ELF-1 (cell line): ENCODE measurements around the gene TRIM75.
"Not testable (repeated sequence)": the region's sequence is repeated elsewhere in the genome, so short reads cannot be mapped to it uniquely, and the experiment has no call there.

ENCODE experiments used
- DNase-seq: peaks from one replicate; pipeline ENCODE4 v3.0.0-alpha.2; 2016; ENCODE audit warnings: low read depth, low spot score

Gene TRIM75

GRCh38 chr4:165053645-165054044 lies at the start of gene TRIM75:
Gene TRIM75, plus strand, starts transcription at chr4:165053866. Its CDS starts 5,282 bp downstream, at chr4:165059148.
- no peak for DNase-seq

- DNase-seq, result no peak
Measured at GRCh38 chr4:165005352-165005925, 48.2 kb upstream of the TRIM75 start.

- no peak for DNase-seq
Measured at GRCh38 chr4:165006456-165006855, 47.2 kb upstream of the TRIM75 start.

- no peak for DNase-seq
Measured at GRCh38 chr4:165006886-165007285, 46.8 kb upstream of the TRIM75 start.

GRCh38 chr4:165009493-165010227 lies 44.0 kb upstream of the TRIM75 start:
- DNase-seq, result no peak

GRCh38 chr4:165010487-165010886 lies 43.2 kb upstream of the TRIM75 start:
- DNase-seq, result no peak

- DNase-seq, result no peak
Measured at GRCh38 chr4:165010991-165011390, 42.7 kb upstream of the TRIM75 start.

- peak; percentile 51 for DNase-seq
Measured at GRCh38 chr4:165011403-165011802, 42.3 kb upstream of the TRIM75 start.

- no peak for DNase-seq
Measured at GRCh38 chr4:165013691-165014090, 40.0 kb upstream of the TRIM75 start.

- DNase-seq, result peak; percentile 66
Measured at GRCh38 chr4:165016971-165017370, 36.7 kb upstream of the TRIM75 start.

- DNase-seq, result not testable (repeated sequence)
Measured at GRCh38 chr4:165019995-165020394, 33.7 kb upstream of the TRIM75 start.

GRCh38 chr4:165025782-165026181 lies 27.9 kb upstream of the TRIM75 start:
- DNase-seq, result not testable (repeated sequence)

- no peak for DNase-seq
Measured at GRCh38 chr4:165027762-165028402, 25.8 kb upstream of the TRIM75 start.

GRCh38 chr4:165031436-165032211 lies 22.0 kb upstream of the TRIM75 start, which contains the start of gene TRIM60:
Gene TRIM60, plus strand, starts transcription at chr4:165031999. Its CDS starts 8,074 bp downstream, at chr4:165040073.
- DNase-seq, result peak; percentile 58

GRCh38 chr4:165048170-165048569 lies 5.5 kb upstream of the TRIM75 start:
- peak; percentile 63 for DNase-seq

- DNase-seq, result no peak
Measured at GRCh38 chr4:165052627-165053026, 1.0 kb upstream of the TRIM75 start.

- no peak for DNase-seq
Measured at GRCh38 chr4:165055601-165056000, 1.9 kb downstream of the TRIM75 start.

- DNase-seq, result no peak
Measured at GRCh38 chr4:165058666-165059065, 5.0 kb downstream of the TRIM75 start.

GRCh38 chr4:165059386-165059785 lies 5.7 kb downstream of the TRIM75 start:
- no peak for DNase-seq

- DNase-seq, result no peak
Measured at GRCh38 chr4:165060938-165061337, 7.3 kb downstream of the TRIM75 start.

GRCh38 chr4:165070560-165070959 lies 16.9 kb downstream of the TRIM75 start:
- DNase-seq, result no peak

- peak; percentile 47 for DNase-seq
Measured at GRCh38 chr4:165073346-165073745, 19.7 kb downstream of the TRIM75 start.
